Measurements from ENCODE around the gene HLA-E. TPM values are rescaled to one million over a fixed set of nuclear protein-coding genes. Genes with fewer than 3 reads are reported as not detected.
"Not testable (repeated sequence)": the region's sequence is repeated elsewhere in the genome, so short reads cannot be mapped to it uniquely, and the experiment has no call there.

HLA-E gene
- total RNA-seq, 1 experiment from 2014 or later = 47.0 TPM

GRCh38 chr6:30529349-30529875 lies 40.1 kb downstream of the HLA-E start:
- H3K36me3 ChIP-seq (ENCODE audit: control insufficient read depth, insufficient read depth, low read length); H3K9me3 Mint-ChIP-seq (ENCODE audit: unreplicated experiment); H3K4me3 ChIP-seq (ENCODE audit: low read depth, low read length); CTCF ChIA-PET; H3K27ac Mint-ChIP-seq (ENCODE audit: unreplicated experiment); H3K36me3 Mint-ChIP-seq (ENCODE audit: insufficient read depth, unreplicated experiment); H3K4me1 Mint-ChIP-seq (ENCODE audit: low read depth, unreplicated experiment); DNase-seq; H3K9me3 ChIP-seq; H3K4me3 Mint-ChIP-seq (ENCODE audit: unreplicated experiment); H3K27me3 Mint-ChIP-seq (ENCODE audit: insufficient read depth, unreplicated experiment); POLR2A ChIA-PET; intact Hi-C loops (cut with micrococcal nuclease; ENCODE audit: unreplicated experiment); H3K27me3 ChIP-seq (replicated peaks; ENCODE audit: control insufficient read depth, insufficient read depth, low read length); BruUV-seq (replicated peaks): not testable (repeated sequence)
- H3K4me1 ChIP-seq = peaks cover 13% of the 10 kb centered on the region

GRCh38 chr6:30530014-30530413 lies 40.7 kb downstream of the HLA-E start:
- H3K27ac Mint-ChIP-seq (ENCODE audit: unreplicated experiment) = no peak overlapping the region
- Histone ChIP-seq H3K27me3 (replicated peaks; ENCODE audit: control insufficient read depth, insufficient read depth, low read length) (no peaks in the 10 kb centered on the region), H3K4me1 (peaks cover 13% of the 10 kb centered on the region), H3K36me3 (ENCODE audit: control insufficient read depth, insufficient read depth, low read length) (no peaks in the 10 kb centered on the region), H3K4me3 (ENCODE audit: low read depth, low read length) (no peak overlapping the region), H3K9me3 (peaks cover 10% of the 10 kb centered on the region)
- ChIA-PET POLR2A (no interaction called here), CTCF (no interaction called here)
- H3K36me3 Mint-ChIP-seq (ENCODE audit: insufficient read depth, unreplicated experiment) = no peaks in the 10 kb centered on the region
- no peak for DNase-seq
- H3K27me3 Mint-ChIP-seq (ENCODE audit: insufficient read depth, unreplicated experiment) = no peaks in the 10 kb centered on the region
- intact Hi-C loops (cut with micrococcal nuclease; ENCODE audit: unreplicated experiment) = no loop called here
- H3K9me3 Mint-ChIP-seq (ENCODE audit: unreplicated experiment) = peaks cover 7% of the 10 kb centered on the region
- peaks cover 7% of the 10 kb centered on the region for H3K4me1 Mint-ChIP-seq (ENCODE audit: low read depth, unreplicated experiment)
- BruUV-seq (replicated peaks) = no TSS peak
- no peak for TF ChIP-seq CTCF (IDR thresholded peaks at IDR 0.05; ENCODE audit: insufficient read depth in 1 of 2, low read depth in 1 of 2, low read length in 1 of 2, severe bottlenecking in 1 of 2, unreplicated experiment in 1 of 2)
- no peak overlapping the region for H3K4me3 Mint-ChIP-seq (ENCODE audit: unreplicated experiment)

GRCh38 chr6:30533460-30534294 lies 44.4 kb downstream of the HLA-E start:
- Histone ChIP-seq H3K36me3 (ENCODE audit: control insufficient read depth, insufficient read depth, low read length) (no peaks in the 10 kb centered on the region), H3K4me1 (peaks cover 4% of the 10 kb centered on the region), H3K9me3 (peaks cover 10% of the 10 kb centered on the region), H3K4me3 (ENCODE audit: low read depth, low read length) (no peak overlapping the region), H3K27me3 (replicated peaks; ENCODE audit: control insufficient read depth, insufficient read depth, low read length) (no peaks in the 10 kb centered on the region)
- POLR2A ChIA-PET = no interaction called here
- no peak overlapping the region for H3K4me3 Mint-ChIP-seq (ENCODE audit: unreplicated experiment)
- intact Hi-C loops (cut with micrococcal nuclease; ENCODE audit: unreplicated experiment) = no loop called here
- H3K9me3 Mint-ChIP-seq (ENCODE audit: unreplicated experiment) = peaks cover 7% of the 10 kb centered on the region
- no peaks in the 10 kb centered on the region for H3K27me3 Mint-ChIP-seq (ENCODE audit: insufficient read depth, unreplicated experiment)
- peaks cover 7% of the 10 kb centered on the region for H3K4me1 Mint-ChIP-seq (ENCODE audit: low read depth, unreplicated experiment)
- TF ChIP-seq CTCF (IDR thresholded peaks at IDR 0.05; ENCODE audit: insufficient read depth in 1 of 2, low read depth in 1 of 2, low read length in 1 of 2, severe bottlenecking in 1 of 2, unreplicated experiment in 1 of 2) = no peak
- H3K27ac Mint-ChIP-seq (ENCODE audit: unreplicated experiment) = no peak overlapping the region
- no TSS peak for BruUV-seq (replicated peaks)
- no peak for DNase-seq
- CTCF ChIA-PET = no interaction called here
- no peaks in the 10 kb centered on the region for H3K36me3 Mint-ChIP-seq (ENCODE audit: insufficient read depth, unreplicated experiment)
